Fibroblast of the conjunctiva (primary cell): ENCODE results near the gene IGF1R.
A peak's percentile ranks its signal among the peaks of the same experiment; 100 is the strongest.

Experiments used
- DNase-seq: peaks from one replicate; pipeline ENCODE4 v3.0.0-alpha.2; 2010; ENCODE audit warnings: low read depth

The IGF1R gene

DNA sequence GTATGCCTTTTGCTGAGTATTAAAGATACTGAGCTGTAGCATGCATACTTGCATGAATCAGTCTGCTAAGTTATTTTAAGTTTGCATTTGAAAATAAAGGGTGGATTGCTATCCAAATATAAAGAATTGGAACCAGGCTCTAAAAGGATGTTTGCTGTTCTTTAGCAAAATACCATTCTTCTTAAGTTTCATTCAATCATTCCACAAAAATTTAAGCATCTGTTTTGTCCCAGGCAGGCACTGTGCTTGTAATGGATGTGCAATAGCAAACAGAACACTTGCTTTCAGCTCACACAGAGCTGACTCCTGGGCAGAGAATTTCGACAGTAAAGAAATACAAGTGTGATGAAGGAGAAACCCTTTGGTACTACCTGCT lies 208.2 kb downstream of the IGF1R start:
- peak; percentile 91 for DNase-seq

DNA sequence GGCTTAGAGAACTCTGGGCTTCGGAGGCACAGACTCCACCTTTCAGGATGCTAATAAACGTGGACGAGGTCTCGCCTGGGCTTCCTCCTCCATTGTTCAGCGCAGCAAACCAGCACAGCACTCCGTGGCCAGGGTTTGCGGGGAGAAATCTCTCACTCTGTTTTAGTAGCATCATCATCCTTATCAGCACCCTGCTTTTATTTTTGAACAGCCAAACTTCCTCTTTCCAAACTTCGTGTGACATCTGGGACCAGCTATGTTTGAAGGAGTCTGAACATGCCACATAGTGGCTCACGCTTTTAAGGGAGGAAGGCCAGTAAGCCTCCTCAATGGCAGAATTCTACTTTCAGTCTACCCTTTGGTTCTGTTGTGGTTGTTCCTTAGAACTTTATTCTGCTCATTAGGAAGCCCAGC lies 210.3 kb downstream of the IGF1R start:
- no peak for DNase-seq

DNA sequence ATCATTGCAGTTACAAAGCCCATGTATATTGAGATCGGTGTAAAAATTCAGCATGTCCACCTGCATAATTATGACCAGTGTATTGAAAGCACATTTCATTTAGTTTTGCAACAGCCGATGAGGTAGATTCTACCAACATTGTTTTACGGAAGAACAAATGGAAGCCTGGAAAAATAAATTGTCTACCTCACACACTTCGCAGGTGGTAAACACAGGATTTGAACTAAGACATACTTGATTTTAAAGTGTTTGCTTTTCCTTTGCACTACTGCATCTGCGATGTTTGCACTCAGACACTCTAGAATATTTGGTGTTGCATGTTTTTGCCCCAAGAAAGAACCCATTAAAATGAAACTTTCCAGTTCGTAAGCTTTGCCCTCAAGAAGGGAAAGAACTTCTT lies 210.8 kb downstream of the IGF1R start:
- no peak for DNase-seq

DNA sequence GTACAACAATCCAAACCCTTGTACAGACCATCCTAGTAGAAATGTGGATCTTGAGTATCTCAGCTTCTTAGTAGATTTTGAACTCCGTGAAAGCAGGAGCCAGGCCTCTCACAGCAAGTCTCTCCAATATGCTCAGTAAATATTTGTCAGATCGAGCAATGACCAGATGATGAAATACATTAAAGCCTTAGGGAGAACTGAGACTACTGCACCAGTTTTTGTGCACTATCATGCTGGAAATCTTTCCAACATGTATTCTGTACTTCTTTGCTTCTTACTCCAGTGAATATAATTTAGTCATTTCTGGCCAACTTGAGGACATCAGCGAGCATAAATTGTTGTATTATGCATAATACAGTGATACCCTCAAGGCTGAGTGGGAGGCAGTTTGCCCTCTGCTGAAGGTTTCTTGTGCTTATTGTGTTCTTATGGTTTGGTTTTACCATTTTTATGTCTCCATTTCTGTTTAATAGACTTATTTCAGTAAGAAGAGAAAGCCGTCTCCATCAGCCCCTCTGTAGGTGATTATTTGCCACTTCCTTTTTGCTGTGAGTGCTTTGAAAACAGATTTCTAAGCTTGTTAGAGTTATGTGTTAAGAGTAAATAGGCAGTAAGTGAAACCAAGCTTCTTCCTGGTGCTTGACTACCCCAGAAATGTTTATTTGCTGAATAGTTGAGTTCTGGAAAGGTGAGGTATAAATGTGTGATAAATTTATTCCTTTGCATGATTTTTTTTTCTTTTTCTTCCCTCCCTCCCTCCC lies 212.1 kb downstream of the IGF1R start:
- DNase-seq: no peak

DNA sequence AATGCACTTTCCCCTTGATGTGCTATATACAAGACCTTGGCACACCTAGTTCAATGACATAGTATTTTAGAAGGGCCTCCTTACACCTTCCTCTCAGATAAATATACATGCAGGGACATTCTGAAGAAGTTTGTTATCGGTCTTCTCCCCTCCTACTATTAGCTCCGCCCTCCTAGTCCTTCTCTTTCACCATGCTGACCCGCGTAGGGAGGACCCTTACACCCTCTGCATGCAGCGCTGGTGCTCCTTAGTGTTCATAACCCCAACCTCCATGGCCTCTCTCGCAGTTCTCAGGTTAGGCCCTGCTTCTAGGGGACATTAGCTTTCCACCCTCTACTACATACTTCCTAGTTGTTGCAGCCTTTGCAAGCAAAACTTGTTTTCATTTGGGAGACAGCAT lies 212.8 kb downstream of the IGF1R start:
- DNase-seq: no peak

DNA sequence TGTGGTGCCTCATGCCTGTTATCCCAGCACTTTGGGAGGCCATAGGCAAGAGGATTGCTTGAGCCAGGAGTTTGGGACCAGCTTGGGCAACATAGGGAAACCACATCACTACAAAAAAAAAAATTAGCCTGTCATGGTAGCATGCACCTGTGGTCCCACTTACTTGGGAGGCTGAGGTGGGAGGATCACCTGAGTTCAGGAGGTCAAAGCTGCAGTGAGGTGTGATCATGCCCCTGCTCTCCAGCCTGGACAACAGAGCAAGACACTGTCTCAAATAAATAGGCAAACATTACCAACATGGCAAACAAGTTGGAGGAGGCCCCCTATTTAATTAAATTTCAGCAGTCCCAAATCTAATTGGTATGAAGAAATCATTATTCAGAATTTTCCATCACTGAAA lies 215.6 kb downstream of the IGF1R start:
- DNase-seq: no peak

DNA sequence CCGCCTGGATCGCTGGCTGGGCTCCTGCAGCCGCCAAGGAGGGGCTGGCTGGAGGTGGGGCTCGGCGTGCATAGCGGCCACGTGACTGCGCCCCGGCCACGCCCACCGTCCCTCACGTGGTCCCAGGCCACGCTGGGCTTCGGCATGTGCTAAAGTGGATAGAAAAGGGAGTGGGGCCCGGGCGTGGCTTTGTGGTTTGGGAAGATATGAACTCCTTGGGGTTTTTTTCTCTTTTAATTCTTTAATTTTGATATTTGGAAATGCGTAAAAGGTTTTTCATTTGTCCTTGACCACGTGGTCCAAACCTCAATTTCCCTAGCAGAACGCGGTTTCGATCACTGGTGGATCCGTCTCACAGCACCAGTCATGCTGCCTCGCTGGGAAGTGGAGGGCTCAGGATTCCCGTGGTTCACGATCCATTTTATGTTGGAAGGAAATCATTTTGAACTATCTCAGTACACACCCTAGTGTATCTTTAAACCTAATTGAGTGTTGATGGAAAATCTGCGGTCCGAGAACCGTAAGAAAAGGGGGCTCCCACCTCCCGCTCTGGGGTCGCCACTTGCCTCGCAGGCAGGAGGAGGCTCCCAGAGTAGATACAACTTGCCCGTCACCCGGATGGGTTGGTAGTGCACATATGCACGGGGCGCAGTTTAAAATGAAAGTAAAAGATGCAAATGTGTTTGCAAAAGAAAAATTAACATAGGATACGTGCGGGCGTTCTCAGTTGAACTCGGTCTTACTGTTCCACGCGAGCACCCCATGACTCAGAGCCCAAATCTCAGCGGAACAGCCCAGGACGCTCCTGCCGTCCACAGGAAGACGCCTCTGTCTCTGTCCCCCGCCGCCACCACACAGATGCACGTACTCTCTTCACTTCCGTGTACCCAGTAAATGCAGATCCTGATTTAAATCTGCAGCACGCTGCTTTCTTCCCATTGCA lies 217.3 kb downstream of the IGF1R start:
- peak; percentile 60 for DNase-seq

DNA sequence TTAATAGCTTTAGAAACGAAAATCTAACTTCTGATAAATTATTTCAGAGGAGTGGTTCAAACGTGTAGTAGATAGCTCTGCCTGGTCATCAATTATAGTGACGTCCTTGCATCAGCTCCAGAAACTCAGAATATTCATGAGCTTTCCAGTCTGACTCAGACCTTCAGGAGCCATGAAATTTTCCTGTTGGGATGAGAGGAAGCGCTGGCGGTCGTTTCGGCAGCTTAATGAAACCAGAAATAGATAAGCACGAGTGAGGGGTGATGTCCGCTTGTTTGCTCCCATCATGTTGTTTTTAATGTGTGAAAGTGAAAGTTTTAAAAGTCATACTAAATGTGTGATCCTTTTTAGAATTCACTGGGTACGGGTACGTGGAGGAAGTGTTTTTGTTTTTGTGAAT lies 218.2 kb downstream of the IGF1R start:
- no peak for DNase-seq

DNA sequence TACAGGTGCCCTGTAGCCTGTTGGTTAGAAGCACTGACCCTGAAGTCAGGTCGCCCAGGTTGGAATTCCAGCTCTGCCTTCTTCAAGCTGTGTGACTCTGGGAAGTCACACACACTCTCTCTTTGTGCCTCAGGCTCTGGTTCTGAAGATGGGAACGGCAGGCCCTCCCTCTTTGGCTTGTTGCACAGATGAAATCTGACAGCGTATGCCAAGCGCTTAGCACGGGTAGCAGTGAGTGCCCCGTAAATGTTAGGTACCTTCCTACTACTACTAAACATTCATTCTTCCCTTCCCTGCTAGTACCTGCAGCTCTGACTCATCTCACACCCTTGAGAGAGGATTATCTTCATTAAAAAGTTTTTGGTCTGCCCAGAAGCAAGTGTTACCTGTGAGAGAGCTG lies 220.2 kb downstream of the IGF1R start:
- no peak for DNase-seq

DNA sequence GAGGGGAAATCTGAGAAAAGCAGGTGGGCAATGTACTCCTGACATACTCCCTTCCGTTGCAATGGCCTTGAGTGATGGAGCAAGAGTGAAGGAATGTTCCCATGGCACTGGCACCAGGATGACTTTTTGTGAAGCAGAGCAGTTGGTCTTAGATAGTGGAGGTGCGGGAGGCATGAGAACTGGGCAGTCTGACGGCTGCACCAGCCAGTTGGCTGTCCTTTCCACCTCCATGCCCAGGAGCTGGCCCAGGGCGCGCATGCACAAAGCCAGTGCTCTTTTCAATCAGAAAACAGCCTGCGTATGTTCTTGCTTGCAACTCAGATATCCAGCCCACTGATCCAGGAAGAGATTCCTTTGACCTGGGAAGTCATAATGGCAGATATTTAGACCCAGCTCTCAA lies 222.4 kb downstream of the IGF1R start:
- no peak for DNase-seq

DNA sequence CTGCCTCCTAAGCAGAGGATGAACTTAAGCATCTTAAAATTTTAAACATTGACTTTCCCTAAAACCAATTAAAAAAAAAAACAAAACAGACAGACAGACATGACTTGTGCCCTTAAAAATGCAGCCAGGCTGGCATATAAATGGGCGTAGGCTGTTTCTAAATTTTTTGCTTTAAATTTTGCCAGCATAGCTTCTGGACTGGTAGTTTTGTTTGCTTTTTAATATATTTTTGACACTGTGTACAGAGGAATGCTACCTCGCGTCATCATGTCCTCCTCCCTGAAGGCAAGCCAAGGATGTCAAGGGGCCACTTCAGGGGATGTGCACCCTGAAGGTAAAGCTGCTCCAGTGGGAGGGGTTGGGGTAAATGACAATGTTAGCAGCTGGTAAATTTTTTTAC lies 224.4 kb downstream of the IGF1R start:
- DNase-seq: no peak

DNA sequence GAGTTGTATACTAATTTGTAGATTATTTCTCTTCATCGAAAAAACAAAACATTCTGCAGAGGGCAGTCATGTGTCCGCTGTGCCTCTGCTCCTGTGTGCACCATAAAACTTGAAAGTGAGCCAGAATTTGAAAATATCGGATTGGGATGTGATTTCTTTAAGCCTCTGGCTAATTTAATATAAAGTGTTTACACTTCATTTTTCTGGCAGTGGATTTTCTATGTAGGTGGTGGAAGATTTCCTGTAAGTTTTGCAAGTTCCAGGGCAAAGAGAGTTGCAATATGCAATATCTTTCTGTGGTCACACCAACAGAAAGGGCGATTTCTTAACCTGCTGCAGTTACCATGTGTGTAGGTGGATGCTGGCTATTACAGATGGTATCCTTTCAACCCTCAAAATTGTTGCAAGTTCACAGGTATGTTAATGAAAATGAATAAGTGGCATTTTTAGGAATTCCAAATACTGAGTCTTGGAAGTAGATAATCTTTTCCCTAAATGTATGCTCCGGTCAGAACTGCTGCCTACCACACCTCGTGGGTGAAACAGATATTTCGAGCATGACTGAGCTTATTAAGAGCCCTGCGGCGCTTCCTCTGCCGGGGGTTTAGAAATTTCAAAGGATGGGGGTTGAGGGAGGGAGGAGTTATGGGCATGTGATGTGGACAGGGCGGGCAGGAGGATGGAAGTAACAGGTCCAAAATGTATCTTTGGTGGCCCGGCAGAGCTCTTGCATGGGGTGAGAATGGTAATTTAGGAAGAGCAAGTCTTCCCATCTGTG lies 225.3 kb downstream of the IGF1R start:
- DNase-seq: peak; percentile 83

DNA sequence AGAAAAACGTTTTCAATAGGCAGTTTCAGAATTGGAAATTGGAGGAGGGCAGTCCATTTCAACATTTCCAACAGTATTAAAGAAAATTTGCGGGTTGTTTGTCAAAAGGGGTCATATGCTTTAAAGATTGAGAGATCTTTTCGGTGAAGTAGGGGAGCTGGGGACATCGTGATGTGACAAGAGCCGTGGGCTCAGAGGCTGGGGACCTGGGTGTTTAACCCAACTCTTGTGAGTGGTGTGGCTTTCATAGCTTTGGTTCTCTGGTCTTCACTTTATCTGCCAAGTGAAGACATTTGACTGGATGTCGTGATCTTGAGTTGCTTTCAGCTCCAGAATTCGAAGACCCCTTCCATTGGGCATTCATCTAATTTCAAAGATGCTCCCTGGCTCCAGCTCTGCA lies 226.0 kb downstream of the IGF1R start:
- no peak for DNase-seq

DNA sequence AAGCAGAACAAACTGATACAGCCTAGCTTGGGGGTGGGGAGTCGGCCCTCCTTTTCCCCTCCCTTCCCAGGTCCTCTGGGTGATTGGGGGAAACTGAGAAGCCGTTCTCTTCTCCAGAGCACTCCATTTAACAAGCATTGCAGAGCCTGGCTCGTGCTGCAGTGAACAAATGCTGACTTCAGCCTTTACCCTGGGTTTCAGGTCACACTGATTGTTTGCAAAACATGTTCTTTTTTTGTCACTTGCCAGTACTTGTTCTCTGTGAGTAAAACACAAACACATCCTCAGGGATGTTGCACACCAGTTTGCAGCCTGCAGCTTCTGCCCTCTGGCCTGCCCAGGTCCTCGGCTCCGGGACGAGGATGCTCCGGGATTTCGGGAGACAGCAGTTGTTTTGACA lies 226.4 kb downstream of the IGF1R start:
- DNase-seq: no peak

DNA sequence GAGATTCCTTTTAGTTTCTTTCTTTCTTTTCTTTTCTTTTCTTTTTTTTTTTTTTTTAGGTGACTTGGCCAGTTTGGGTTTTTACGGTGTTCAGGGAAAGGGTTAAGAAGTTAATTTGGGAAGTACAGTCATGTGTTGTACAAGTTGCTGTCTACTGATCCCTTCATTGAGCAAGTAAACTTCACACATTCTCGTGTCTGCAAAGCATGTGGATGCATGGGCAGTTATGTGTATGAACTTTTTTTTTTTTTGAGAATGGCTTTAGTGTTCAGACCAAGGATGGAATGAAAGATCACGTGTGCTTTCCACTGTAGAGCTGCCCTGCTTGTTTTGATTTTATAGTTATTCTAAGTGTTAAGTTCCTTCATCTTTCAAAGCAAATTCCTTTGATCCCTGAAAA lies 227.0 kb downstream of the IGF1R start:
- DNase-seq: no peak

DNA sequence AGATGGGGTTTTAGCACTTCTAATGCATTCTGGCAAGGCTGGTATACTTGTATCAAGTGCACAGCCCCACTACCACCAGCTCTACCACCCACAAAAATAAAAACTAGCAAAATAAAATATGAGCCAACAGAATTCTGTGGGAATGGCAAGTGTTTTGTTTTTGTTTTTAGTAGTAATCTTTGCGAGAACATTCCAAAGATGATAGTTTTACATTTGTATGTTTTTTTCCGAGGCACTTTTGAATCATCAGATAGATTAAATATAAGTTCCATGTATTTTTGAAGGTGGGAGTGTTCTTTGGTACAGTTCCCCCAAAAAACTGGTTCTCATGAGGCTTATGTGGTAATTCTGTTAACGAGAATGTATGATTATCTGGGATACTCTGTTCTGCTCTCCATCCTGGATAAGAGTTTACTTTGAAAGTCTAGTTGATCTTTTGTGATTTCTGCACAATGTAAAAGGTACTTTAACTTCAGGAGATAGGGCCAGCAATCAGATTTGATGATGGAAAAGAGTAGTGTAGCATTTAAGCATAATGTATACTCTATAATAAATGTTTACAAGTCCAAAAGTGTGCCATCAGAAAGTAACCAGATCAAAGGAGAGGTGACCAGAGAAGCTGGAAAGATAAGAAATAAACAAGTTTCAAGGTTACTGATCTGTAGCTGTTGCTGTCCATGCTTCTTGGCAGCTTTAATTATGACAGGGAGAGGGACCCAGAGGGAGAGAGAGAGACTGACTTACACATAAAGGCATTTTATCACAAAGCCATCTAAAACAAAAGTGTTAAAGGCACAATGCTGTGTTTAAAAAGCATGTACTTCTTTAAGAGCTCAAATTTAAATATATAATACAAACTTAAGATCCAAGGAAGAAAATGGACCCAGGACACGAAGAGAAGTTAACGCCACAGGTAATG lies 228.4 kb downstream of the IGF1R start:
- no peak for DNase-seq

DNA sequence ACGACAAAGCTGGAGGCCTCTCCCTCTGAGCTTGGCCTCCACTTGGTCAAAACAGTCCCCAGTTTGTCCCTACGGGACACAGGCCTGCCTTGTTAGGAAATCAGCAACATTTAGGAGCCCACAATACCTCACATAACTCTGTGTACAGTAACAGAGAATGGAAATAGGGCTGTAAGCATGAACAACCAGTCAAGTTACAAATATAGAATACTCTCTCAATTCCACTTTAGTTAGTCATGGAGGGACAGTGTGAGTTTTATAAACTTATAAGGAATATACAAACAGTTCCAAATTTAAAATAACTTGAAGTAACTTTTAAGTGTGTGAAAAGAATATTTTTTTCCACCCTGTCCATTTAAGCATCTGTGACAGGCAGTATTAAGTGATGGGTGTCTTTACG lies 229.8 kb downstream of the IGF1R start:
- DNase-seq: no peak

DNA sequence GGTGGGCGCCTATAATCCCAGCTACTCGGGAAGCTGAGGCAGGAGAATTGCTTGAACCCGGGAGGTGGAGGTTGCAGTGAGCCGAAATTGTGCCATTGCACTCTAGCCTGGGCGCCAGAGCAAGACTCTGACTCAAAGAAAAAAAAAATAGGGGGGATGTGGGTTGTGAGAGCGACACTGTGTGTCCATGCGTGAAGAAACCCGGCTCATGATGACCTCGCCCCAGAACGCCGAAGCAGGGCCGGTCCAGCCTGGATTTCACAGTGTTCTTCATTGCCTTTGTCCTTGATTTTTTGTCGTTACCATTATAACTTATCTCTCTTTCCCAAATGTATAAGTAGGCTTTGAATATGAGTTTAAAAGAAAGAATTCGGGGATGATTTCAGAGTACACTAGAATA lies 230.5 kb downstream of the IGF1R start:
- no peak for DNase-seq

DNA sequence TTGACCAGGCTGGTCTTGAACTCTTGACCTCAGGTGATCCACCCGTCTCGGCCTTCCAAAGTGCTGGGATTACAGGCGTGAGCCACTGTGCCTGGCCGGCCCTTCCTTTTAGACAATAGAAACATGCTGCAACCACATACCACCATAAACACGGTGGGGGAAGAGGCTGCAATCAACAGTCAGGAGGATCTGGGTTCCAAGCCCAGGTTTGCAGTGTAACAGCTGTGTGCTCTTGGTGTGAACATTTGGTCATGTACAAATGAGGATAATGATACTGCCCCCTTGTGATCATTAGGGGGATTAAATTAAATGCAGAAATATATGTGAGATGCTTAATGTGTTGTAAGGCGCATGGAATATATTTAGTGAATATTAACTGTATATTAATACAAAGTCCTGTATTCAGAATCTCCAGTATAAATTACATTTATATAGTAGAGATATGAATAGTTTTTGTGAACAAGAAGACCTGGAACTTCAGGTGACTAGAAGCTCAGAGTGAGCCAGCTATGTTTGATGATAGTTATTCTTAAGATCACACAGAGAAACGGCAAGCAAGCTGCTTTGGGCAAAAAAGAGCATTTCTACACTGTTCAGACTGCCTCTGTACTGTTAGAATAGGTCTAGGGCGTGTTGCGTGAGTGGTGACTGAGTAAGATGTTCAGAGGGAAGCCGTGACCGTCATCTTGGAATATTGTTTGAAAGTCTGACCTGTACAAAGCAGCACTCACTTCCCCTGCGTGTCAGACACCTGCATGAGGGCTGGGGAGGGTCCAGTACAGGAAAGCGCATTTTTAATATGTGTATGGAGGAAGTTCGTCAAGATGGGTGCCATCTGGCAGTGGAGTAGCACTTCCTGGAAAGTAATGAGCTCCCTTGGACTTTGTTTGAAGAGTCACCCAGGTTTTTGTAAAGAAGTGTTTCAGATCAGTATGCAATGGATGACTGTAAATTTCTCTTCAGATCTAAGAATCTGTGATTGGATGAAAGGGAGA lies 233.5 kb downstream of the IGF1R start:
- DNase-seq: peak; percentile 70

DNA sequence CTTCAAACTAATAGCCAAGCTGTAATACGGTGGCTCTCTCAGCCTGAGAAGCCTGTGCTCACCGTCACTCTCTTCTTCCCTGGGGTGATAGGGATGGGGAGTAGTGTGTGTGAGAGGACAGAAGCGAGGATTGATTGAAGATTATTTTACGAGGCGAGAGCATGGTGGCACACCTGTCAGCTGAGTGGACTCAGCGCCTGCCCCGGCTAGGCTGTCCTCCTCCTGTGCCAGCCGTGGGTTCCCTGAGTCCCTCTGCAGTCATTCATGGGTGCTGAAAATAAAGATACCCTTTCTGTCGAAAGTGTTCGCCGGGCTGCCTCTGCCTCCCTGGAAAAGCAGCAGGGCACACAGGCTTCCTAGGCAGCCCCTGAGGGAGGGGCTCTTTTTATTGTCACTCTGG lies 235.1 kb downstream of the IGF1R start:
- no peak for DNase-seq
